Activated naive CD4-positive, alpha-beta T cell treated with anti-CD3 and anti-CD28 coated beads for 36 hours (primary cell): Measurements from ENCODE around the gene RHOF. TPM values are rescaled to one million over a fixed set of nuclear protein-coding genes. Genes with fewer than 3 reads are reported as not detected.

Source experiments
- CTCF ChIA-PET: fragments of 350-600 bp; sonication (Branson Sonifier 250); formaldehyde crosslinking; loops from one replicate; lab custom pipeline; 2021; ENCODE audit warnings: antibody characterized with exemption; lab: Charles Lee
- DNase-seq: peaks from one replicate; pipeline ENCODE4 v3.0.0-alpha.2; 2020
- H3K27ac Mint-ChIP-seq: one replicate; pipeline ENCODE4 v1.8.0; 2021; ENCODE audit warnings: mild to moderate bottlenecking, mixed read lengths
- H3K27me3 Mint-ChIP-seq: one replicate; pipeline ENCODE4 v1.8.0; 2021; ENCODE audit warnings: low read depth, mixed read lengths
- H3K36me3 Mint-ChIP-seq: one replicate; pipeline ENCODE4 v1.8.0; 2021; ENCODE audit warnings: low read depth, mixed read lengths
- H3K4me1 Mint-ChIP-seq: one replicate; pipeline ENCODE4 v1.8.0; 2021; ENCODE audit warnings: low read depth, mixed read lengths
- H3K4me3 Mint-ChIP-seq: one replicate; pipeline ENCODE4 v1.8.0; 2021; ENCODE audit warnings: mild to moderate bottlenecking, moderate library complexity, mixed read lengths
- H3K9me3 Mint-ChIP-seq: one replicate; pipeline ENCODE4 v1.8.0; 2021; ENCODE audit warnings: mixed read lengths
- intact Hi-C: fragments of 100-400 bp; cut with micrococcal nuclease; formaldehyde crosslinking; loops from one replicate; pipeline ENCODE4 v1.15.1; 2023
- total RNA-seq, 2 experiments: library from RNA; stranded (reverse); gene quantifications; one replicate each; pipeline ENCODE4 v1.2.3, GENCODE V29; 2021

The RHOF gene
- 10 to 100 TPM; 64.4 to 67.5 TPM for total RNA-seq

GRCh38 chr12:121793440-121793837 lies at the start of gene RHOF:
TSS of gene RHOF (minus strand) at chr12:121793688. CDS start at chr12:121793633, 55 bp downstream.
- intact Hi-C loops = loop anchor here (1.0 to 10.0 kb wide), 8 partner anchors 81 to 931 kb away; partner anchors contain the start of genes ANAPC5, BCL7A, RNF34 and TMEM120B
- no peak for DNase-seq
- H3K36me3 Mint-ChIP-seq = peaks cover 15% of the 10 kb centered on the region

GRCh38 chr12:121839993-121840761 lies 46.7 kb upstream of the RHOF start:
- Mint-ChIP-seq H3K9me3 (no peaks in the 10 kb centered on the region), H3K27me3 (no peaks in the 10 kb centered on the region), H3K36me3 (no peaks in the 10 kb centered on the region), H3K4me3 (peak overlapping the region; percentile 97), H3K27ac (peak overlapping the region; percentile 88), H3K4me1 (peaks cover 11% of the 10 kb centered on the region)
- intact Hi-C loops = loop anchor here (1.0 to 2.0 kb wide), 7 partner anchors 37 to 386 kb away; partner anchors contain the start of genes CFAP251, DIABLO, MLXIP and PSMD9
- CTCF ChIA-PET = interaction anchor here (0.6 to 5.2 kb wide), 4 partner anchors 29 to 1743 kb away, joined by 3 to 32 read pairs (median 10); partner anchors contain the start of genes PSMD9 and RHOF
- DNase-seq = no peak

More at GRCh38 chr12:121793440-121793837, at the start of gene RHOF:
- Mint-ChIP-seq H3K4me1 (peaks cover 64% of the 10 kb centered on the region), H3K4me3 (peak within 1 kb of the TSS; percentile 83), H3K9me3 (no peaks in the 10 kb centered on the region), H3K27me3 (no peaks in the 10 kb centered on the region), H3K27ac (peak within 1 kb of the TSS; percentile 99)
- CTCF ChIA-PET = interaction anchor here (0.7 to 10.3 kb wide), 27 partner anchors 14 to 306 kb away, joined by 3 to 494 read pairs (median 7); partner anchors contain the start of genes CFAP251, PSMD9, SETD1B and TMEM120B

GRCh38 chr12:121839106-121839992 lies 45.9 kb upstream of the RHOF start:
- H3K9me3 Mint-ChIP-seq = no peaks in the 10 kb centered on the region
- intact Hi-C loops = loop anchor here (1.0 to 2.0 kb wide), 7 partner anchors 36 to 387 kb away; partner anchors contain the start of genes CFAP251, DIABLO, MLXIP and PSMD9

GRCh38 chr12:121838126-121838525 lies 44.6 kb upstream of the RHOF start:
- DNase-seq = no peak
- CTCF ChIA-PET = interaction anchor here (1.0 to 5.2 kb wide), 4 partner anchors 14 to 50 kb away, joined by 4 to 32 read pairs (median 13); partner anchors contain the start of genes PSMD9 and RHOF
- H3K9me3 Mint-ChIP-seq = no peaks in the 10 kb centered on the region
- H3K36me3 Mint-ChIP-seq = no peaks in the 10 kb centered on the region
- no peaks in the 10 kb centered on the region for H3K27me3 Mint-ChIP-seq
- H3K4me1 Mint-ChIP-seq = peaks cover 11% of the 10 kb centered on the region
- H3K4me3 Mint-ChIP-seq = no peak overlapping the region
- no peak overlapping the region for H3K27ac Mint-ChIP-seq
- intact Hi-C loops = loop anchor here (2.0 kb wide), 1 partner anchor 241 kb away; the partner anchor contains the start of gene MLXIP

More at GRCh38 chr12:121839106-121839992, 45.9 kb upstream of the RHOF start:
- CTCF ChIA-PET = interaction anchor here (0.6 to 5.2 kb wide), 6 partner anchors 17 to 79 kb away, joined by 3 to 32 read pairs (median 7); partner anchors contain the start of genes PSMD9 and RHOF
- DNase-seq = peak; percentile 100
- H3K4me3 Mint-ChIP-seq = peak overlapping the region; percentile 97
- peaks cover 11% of the 10 kb centered on the region for H3K4me1 Mint-ChIP-seq
- no peaks in the 10 kb centered on the region for H3K27me3 Mint-ChIP-seq
- no peaks in the 10 kb centered on the region for H3K36me3 Mint-ChIP-seq
- H3K27ac Mint-ChIP-seq = peak overlapping the region; percentile 88

GRCh38 chr12:121837680-121838079 lies 44.2 kb upstream of the RHOF start:
- CTCF ChIA-PET = interaction anchor here (1.0 to 5.2 kb wide), 4 partner anchors 14 to 51 kb away, joined by 4 to 32 read pairs (median 13); partner anchors contain the start of genes PSMD9 and RHOF

GRCh38 chr12:121831571-121832245 lies 38.2 kb upstream of the RHOF start:
- Mint-ChIP-seq H3K27ac (no peak overlapping the region), H3K9me3 (no peaks in the 10 kb centered on the region), H3K27me3 (no peaks in the 10 kb centered on the region), H3K4me3 (no peak overlapping the region), H3K4me1 (no peaks in the 10 kb centered on the region), H3K36me3 (peaks cover 16% of the 10 kb centered on the region)
- CTCF ChIA-PET = interaction anchor here (0.6 to 1.7 kb wide), 4 partner anchors 20 to 135 kb away, joined by 3 to 6 read pairs (median 5); partner anchors contain the start of gene RHOF
- DNase-seq = no peak
- intact Hi-C loops = no loop called here

More at GRCh38 chr12:121837680-121838079, 44.2 kb upstream of the RHOF start:
- H3K4me3 Mint-ChIP-seq = no peak overlapping the region
- H3K9me3 Mint-ChIP-seq = no peaks in the 10 kb centered on the region
- DNase-seq = no peak
- peaks cover 11% of the 10 kb centered on the region for H3K4me1 Mint-ChIP-seq
- no peaks in the 10 kb centered on the region for H3K36me3 Mint-ChIP-seq
- no peaks in the 10 kb centered on the region for H3K27me3 Mint-ChIP-seq
- H3K27ac Mint-ChIP-seq = no peak overlapping the region
- intact Hi-C loops = loop anchor here (2.0 kb wide), 1 partner anchor 241 kb away; the partner anchor contains the start of gene MLXIP

- no peak overlapping the region for H3K4me3 Mint-ChIP-seq
- H3K27me3 Mint-ChIP-seq = no peaks in the 10 kb centered on the region
- peaks cover 20% of the 10 kb centered on the region for H3K36me3 Mint-ChIP-seq
- intact Hi-C loops = no loop called here
- H3K27ac Mint-ChIP-seq = no peak overlapping the region
- CTCF ChIA-PET = interaction anchor here (1.5 kb wide), 1 partner anchor 37 kb away, joined by 6 read pairs; the partner anchor contains the start of gene RHOF
- no peaks in the 10 kb centered on the region for H3K9me3 Mint-ChIP-seq
- no peak for DNase-seq
- H3K4me1 Mint-ChIP-seq = no peaks in the 10 kb centered on the region
These were observed 37.2 kb upstream of the RHOF start for GRCh38 chr12:121830588-121831265.

- intact Hi-C loops = no loop called here
- CTCF ChIA-PET = interaction anchor here (1.0 kb wide), 1 partner anchor 18 kb away, joined by 3 read pairs; no protein-coding TSS in a partner anchor
- H3K27ac Mint-ChIP-seq = no peak overlapping the region
- no peak overlapping the region for H3K4me3 Mint-ChIP-seq
- peaks cover 20% of the 10 kb centered on the region for H3K36me3 Mint-ChIP-seq
- no peaks in the 10 kb centered on the region for H3K4me1 Mint-ChIP-seq
- no peaks in the 10 kb centered on the region for H3K9me3 Mint-ChIP-seq
- no peak for DNase-seq
- no peaks in the 10 kb centered on the region for H3K27me3 Mint-ChIP-seq
These were observed 36.6 kb upstream of the RHOF start for GRCh38 chr12:121830134-121830533.

- H3K4me3 Mint-ChIP-seq = no peak overlapping the region
- intact Hi-C loops = no loop called here
- H3K36me3 Mint-ChIP-seq = peaks cover 20% of the 10 kb centered on the region
- no peaks in the 10 kb centered on the region for H3K9me3 Mint-ChIP-seq
- DNase-seq = no peak
- H3K27me3 Mint-ChIP-seq = no peaks in the 10 kb centered on the region
- peak overlapping the region; percentile 36 for H3K27ac Mint-ChIP-seq
- no peaks in the 10 kb centered on the region for H3K4me1 Mint-ChIP-seq
- CTCF ChIA-PET = interaction anchor here (1.0 kb wide), 1 partner anchor 18 kb away, joined by 3 read pairs; no protein-coding TSS in a partner anchor
These were observed 35.9 kb upstream of the RHOF start for GRCh38 chr12:121829250-121829918.

GRCh38 chr12:121828826-121829225 lies 35.3 kb upstream of the RHOF start:
- peaks cover 20% of the 10 kb centered on the region for H3K36me3 Mint-ChIP-seq
- intact Hi-C loops = no loop called here
- H3K4me1 Mint-ChIP-seq = no peaks in the 10 kb centered on the region
- peak overlapping the region; percentile 61 for H3K27ac Mint-ChIP-seq
- H3K4me3 Mint-ChIP-seq = no peak overlapping the region
- CTCF ChIA-PET = interaction anchor here (0.7 kb wide), 1 partner anchor 17 kb away, joined by 3 read pairs; no protein-coding TSS in a partner anchor
- no peaks in the 10 kb centered on the region for H3K27me3 Mint-ChIP-seq
- H3K9me3 Mint-ChIP-seq = no peaks in the 10 kb centered on the region
- DNase-seq = no peak
